Neural cell (in vitro differentiated cells): ENCODE data around the gene DIP2C. TPM values are rescaled to one million over a fixed set of nuclear protein-coding genes. Genes with fewer than 3 reads are reported as not detected.

Source experiments
- H2AFZ ChIP-seq: fragments of 200-600, 300-800 bp; sonication (generic), shearing (Covaris generic); 2 replicates; pipeline ENCODE4 v1.6.0; 2014; ENCODE audit warnings: low read depth, mild to moderate bottlenecking, antibody characterized with exemption, low read length, moderate library complexity
- H3F3A ChIP-seq: fragments of 200-600 bp; shearing (Covaris generic); 2 replicates; pipeline ENCODE4 v1.6.1; 2016; ENCODE audit warnings: mild to moderate bottlenecking, moderate library complexity, mixed read lengths, antibody characterized with exemption, low read length; ENCODE audit not compliant: insufficient read depth, poor library complexity, severe bottlenecking
- H3K27ac ChIP-seq: fragments of 200-600, 300-800 bp; sonication (generic), shearing (Covaris generic); 2 replicates; pipeline ENCODE4 v1.5.1; 2014; ENCODE audit warnings: mild to moderate bottlenecking, low read length, moderate library complexity
- H3K27me3 ChIP-seq: fragments of 300-800, 200-600 bp; sonication (generic), shearing (Covaris generic); 2 replicates; pipeline ENCODE4 v1.6.0; 2014; ENCODE audit warnings: mild to moderate bottlenecking, low read depth, low read length, moderate library complexity; ENCODE audit not compliant: insufficient read depth
- H3K36me3 ChIP-seq: fragments of 300-800, 200-600 bp; sonication (generic), shearing (Covaris generic); 2 replicates; pipeline ENCODE4 v1.5.1; 2014; ENCODE audit warnings: mild to moderate bottlenecking, antibody characterized with exemption, low read length, moderate library complexity; ENCODE audit not compliant: insufficient read depth
- H3K4me2 ChIP-seq: fragments of 300-800, 200-600 bp; sonication (generic), shearing (Covaris generic); 2 replicates; pipeline ENCODE4 v1.6.0; 2014; ENCODE audit warnings: mild to moderate bottlenecking, low read length
- H3K4me3 ChIP-seq: fragments of 300-800, 200-600 bp; sonication (generic), shearing (Covaris generic); 2 replicates; pipeline ENCODE4 v1.5.1; 2014; ENCODE audit warnings: mild to moderate bottlenecking, low read length, moderate library complexity
- H3K79me2 ChIP-seq: fragments of 200-600 bp; shearing (Covaris generic); replicated peaks from 2 replicates; pipeline ENCODE4 v1.6.0; 2014; ENCODE audit warnings: mild to moderate bottlenecking, low read length, moderate library complexity; ENCODE audit not compliant: insufficient read depth
- H3K9ac ChIP-seq: fragments of 300-800, 200-600 bp; sonication (generic), shearing (Covaris generic); 2 replicates; pipeline ENCODE4 v1.6.1; 2016; ENCODE audit warnings: mild to moderate bottlenecking, low read length, mixed read lengths
- H3K9me2 ChIP-seq: fragments of 200-600 bp; shearing (Covaris generic); 2 replicates; pipeline ENCODE4 v1.6.1; 2016; ENCODE audit warnings: mild to moderate bottlenecking, low read length, mixed read lengths; ENCODE audit not compliant: insufficient read depth
- H3K9me3 ChIP-seq: fragments of 200-600, 300-800 bp; sonication (generic), shearing (Covaris generic); 2 replicates; pipeline ENCODE4 v1.6.1; 2016; ENCODE audit warnings: mild to moderate bottlenecking, mixed run types, low read length, moderate library complexity, mixed read lengths
- H4K20me1 ChIP-seq: fragments of 200-600 bp; shearing (Covaris generic); 2 replicates; pipeline ENCODE4 v1.6.1; 2016; ENCODE audit warnings: mild to moderate bottlenecking, mixed run types; ENCODE audit not compliant: insufficient read depth
- EP300 ChIP-seq: fragments of 450-650 bp; conservative IDR thresholded peaks from 2 replicates; pipeline ENCODE4 v1.6.1; 2014; ENCODE audit warnings: antibody characterized with exemption, mild to moderate bottlenecking, moderate library complexity; ENCODE audit not compliant: poor library complexity, severe bottlenecking
- EZH2 ChIP-seq: fragments of 200-600, 300-800 bp; shearing (Covaris generic), sonication (generic); IDR thresholded peaks from 2 replicates; pipeline ENCODE4 v1.6.1; 2014; ENCODE audit warnings: antibody characterized with exemption, low read length, borderline replicate concordance, mild to moderate bottlenecking; ENCODE audit not compliant: insufficient read depth, poor library complexity, severe bottlenecking
- MXI1 ChIP-seq: fragments of 450-650 bp; conservative IDR thresholded peaks from 2 replicates; pipeline ENCODE4 v1.6.1; 2014; ENCODE audit warnings: antibody characterized with exemption, mild to moderate bottlenecking; ENCODE audit not compliant: poor library complexity, severe bottlenecking
- POLR2AphosphoS5 ChIP-seq: IDR thresholded peaks from 2 replicates; pipeline ENCODE4 v1.6.1; 2012
- RAD21 ChIP-seq: fragments of 450-650 bp; conservative IDR thresholded peaks from 2 replicates; pipeline ENCODE4 v1.6.1; 2014; ENCODE audit warnings: antibody characterized with exemption, mild to moderate bottlenecking, moderate library complexity
- SMC3 ChIP-seq: fragments of 450-650 bp; conservative IDR thresholded peaks from 2 replicates; pipeline ENCODE4 v1.6.1; 2014; ENCODE audit warnings: antibody characterized with exemption, mild to moderate bottlenecking, moderate library complexity; ENCODE audit not compliant: poor library complexity
- TAF1 ChIP-seq: IDR thresholded peaks from 2 replicates; pipeline ENCODE4 v1.6.1; 2012; ENCODE audit warnings: low read depth
- polyA plus RNA-seq: library from polyadenylated mRNA; depleted of rRNA; stranded (reverse); fragments of >200 nt; gene quantifications from 2 replicates; pipeline ENCODE4 v1.2.3, GENCODE V29; 2014
- TF ChIP-seq, protein P1 (sequence below): fragments of 450-650 bp; IDR thresholded peaks from 2 replicates; pipeline ENCODE4 v1.5.1; 2014; ENCODE audit warnings: antibody characterized with exemption, mild to moderate bottlenecking, moderate library complexity; ENCODE audit not compliant: poor library complexity, severe bottlenecking
- TF ChIP-seq, protein P2 (sequence below): IDR thresholded peaks from 2 replicates; pipeline ENCODE4 v1.6.1; 2012; ENCODE audit warnings: borderline replicate concordance

The DIP2C gene
- polyA plus RNA-seq, 1 donor from 2014 or later: 24.1 TPM

DNA sequence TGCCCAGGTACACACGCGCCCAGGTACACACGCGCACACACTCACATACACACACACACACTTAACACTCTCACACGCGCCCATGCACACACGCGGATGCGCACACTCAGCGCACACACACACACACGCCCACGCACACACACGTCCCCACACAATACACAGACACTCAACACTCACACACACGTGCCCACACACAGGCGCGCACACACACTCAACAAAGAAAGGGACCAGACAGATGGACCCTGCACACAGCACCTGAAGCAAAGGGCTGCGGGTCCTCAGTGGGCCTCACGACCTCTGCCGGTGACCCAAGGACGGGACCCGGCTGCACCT lies 296.8 kb downstream of the DIP2C start:
- Histone ChIP-seq H4K20me1 (no peaks in the 10 kb centered on the region), H3K9ac (no peak overlapping the region), H3K4me3 (no peak overlapping the region), H3K79me2 (no peaks in the 10 kb centered on the region), H3K9me3 (no peaks in the 10 kb centered on the region), H2AFZ (no peak overlapping the region), H3K4me2 (no peak overlapping the region), H3K36me3 (no peaks in the 10 kb centered on the region), H3K9me2 (no peaks in the 10 kb centered on the region), H3K27ac (no peak overlapping the region), H3K27me3 (no peaks in the 10 kb centered on the region), H3F3A (no peaks in the 10 kb centered on the region)
- TF ChIP-seq POLR2AphosphoS5 (no peak), MXI1 (no peak), TAF1 (no peak), EZH2 (no peak), SMC3 (no peak), RAD21 (no peak), EP300 (no peak)
- TF ChIP-seq, protein P1, sequence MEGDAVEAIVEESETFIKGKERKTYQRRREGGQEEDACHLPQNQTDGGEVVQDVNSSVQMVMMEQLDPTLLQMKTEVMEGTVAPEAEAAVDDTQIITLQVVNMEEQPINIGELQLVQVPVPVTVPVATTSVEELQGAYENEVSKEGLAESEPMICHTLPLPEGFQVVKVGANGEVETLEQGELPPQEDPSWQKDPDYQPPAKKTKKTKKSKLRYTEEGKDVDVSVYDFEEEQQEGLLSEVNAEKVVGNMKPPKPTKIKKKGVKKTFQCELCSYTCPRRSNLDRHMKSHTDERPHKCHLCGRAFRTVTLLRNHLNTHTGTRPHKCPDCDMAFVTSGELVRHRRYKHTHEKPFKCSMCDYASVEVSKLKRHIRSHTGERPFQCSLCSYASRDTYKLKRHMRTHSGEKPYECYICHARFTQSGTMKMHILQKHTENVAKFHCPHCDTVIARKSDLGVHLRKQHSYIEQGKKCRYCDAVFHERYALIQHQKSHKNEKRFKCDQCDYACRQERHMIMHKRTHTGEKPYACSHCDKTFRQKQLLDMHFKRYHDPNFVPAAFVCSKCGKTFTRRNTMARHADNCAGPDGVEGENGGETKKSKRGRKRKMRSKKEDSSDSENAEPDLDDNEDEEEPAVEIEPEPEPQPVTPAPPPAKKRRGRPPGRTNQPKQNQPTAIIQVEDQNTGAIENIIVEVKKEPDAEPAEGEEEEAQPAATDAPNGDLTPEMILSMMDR: no peak
- TF ChIP-seq, protein P2, sequence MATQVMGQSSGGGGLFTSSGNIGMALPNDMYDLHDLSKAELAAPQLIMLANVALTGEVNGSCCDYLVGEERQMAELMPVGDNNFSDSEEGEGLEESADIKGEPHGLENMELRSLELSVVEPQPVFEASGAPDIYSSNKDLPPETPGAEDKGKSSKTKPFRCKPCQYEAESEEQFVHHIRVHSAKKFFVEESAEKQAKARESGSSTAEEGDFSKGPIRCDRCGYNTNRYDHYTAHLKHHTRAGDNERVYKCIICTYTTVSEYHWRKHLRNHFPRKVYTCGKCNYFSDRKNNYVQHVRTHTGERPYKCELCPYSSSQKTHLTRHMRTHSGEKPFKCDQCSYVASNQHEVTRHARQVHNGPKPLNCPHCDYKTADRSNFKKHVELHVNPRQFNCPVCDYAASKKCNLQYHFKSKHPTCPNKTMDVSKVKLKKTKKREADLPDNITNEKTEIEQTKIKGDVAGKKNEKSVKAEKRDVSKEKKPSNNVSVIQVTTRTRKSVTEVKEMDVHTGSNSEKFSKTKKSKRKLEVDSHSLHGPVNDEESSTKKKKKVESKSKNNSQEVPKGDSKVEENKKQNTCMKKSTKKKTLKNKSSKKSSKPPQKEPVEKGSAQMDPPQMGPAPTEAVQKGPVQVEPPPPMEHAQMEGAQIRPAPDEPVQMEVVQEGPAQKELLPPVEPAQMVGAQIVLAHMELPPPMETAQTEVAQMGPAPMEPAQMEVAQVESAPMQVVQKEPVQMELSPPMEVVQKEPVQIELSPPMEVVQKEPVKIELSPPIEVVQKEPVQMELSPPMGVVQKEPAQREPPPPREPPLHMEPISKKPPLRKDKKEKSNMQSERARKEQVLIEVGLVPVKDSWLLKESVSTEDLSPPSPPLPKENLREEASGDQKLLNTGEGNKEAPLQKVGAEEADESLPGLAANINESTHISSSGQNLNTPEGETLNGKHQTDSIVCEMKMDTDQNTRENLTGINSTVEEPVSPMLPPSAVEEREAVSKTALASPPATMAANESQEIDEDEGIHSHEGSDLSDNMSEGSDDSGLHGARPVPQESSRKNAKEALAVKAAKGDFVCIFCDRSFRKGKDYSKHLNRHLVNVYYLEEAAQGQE: no peak

DNA sequence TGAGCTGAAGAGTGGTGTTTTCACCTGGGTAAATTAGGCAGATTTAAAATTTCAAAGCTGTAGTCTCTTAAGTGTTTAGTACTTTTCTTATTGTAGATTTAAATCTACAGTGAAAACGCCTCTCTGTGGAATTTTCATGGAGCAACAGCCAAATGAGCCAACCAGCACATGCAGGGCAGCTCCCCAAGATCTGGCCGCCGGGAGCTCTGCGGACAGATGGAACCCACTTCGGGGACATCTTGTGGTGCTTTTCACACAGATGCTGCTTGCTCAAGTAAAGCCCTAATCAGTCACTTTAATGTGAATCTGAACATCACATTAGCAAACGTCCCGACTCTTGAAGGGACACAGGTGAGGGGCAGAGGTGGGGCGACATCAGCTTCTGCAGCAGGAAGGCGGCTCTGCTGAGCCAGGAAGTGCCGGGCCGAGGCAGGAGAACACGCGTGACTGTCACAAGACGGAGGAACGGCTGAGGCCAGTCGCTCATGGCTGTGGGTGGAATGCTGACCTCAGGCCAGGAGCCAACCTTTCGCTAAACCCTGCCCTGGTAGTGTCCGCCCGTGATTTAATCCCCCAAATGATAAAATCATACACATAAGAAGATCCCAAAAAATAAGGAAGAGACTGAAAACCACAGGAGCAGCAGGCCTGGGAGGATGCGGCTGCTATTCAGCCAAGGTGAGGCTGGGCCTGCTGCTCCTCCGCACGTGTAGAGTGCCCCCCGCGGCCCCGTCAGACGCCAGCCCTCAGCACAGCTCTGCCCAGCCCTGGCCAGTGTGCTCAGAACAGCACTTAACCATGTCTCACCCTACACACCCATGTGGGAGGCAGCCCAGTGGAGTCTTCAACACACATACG lies 297.4 kb downstream of the DIP2C start:
- H3K36me3 ChIP-seq: no peaks in the 10 kb centered on the region
- H4K20me1 ChIP-seq: no peaks in the 10 kb centered on the region
- no peak overlapping the region for H3K9ac ChIP-seq
- H3K27me3 ChIP-seq: no peaks in the 10 kb centered on the region
- H3F3A ChIP-seq: no peaks in the 10 kb centered on the region
- no peak overlapping the region for H3K4me3 ChIP-seq
- TF ChIP-seq SMC3 (no peak), TAF1 (no peak), EP300 (no peak), EZH2 (no peak), MXI1 (no peak), POLR2AphosphoS5 (no peak), RAD21 (no peak)
- TF ChIP-seq, protein P2: no peak
- TF ChIP-seq, protein P1: no peak
- no peak overlapping the region for H2AFZ ChIP-seq
- no peaks in the 10 kb centered on the region for H3K9me3 ChIP-seq
- H3K79me2 ChIP-seq: no peaks in the 10 kb centered on the region
- no peak overlapping the region for H3K27ac ChIP-seq
- no peaks in the 10 kb centered on the region for H3K9me2 ChIP-seq
- no peak overlapping the region for H3K4me2 ChIP-seq
